H1 (cell line): ENCODE results near the gene LYVE1. TPM values are rescaled to one million over a fixed set of nuclear protein-coding genes. Genes with fewer than 3 reads are reported as not detected.

ENCODE experiments used
- BCL11A ChIP-seq, 2 experiments: IDR thresholded peaks; one replicate each; pipeline ENCODE4 v1.6.1; 2011; ENCODE audit warnings: low read depth in 2 of 2, low read length in 2 of 2, mild to moderate bottlenecking in 2 of 2
- CEBPB ChIP-seq: IDR thresholded peaks from 2 replicates; pipeline ENCODE4 v1.6.1; 2012; ENCODE audit warnings: low read depth, low read length
- CHD7 ChIP-seq: fragments of 300-600 bp; sonication (generic); IDR thresholded peaks from 2 replicates; pipeline ENCODE4 v1.7.1; 2012; ENCODE audit warnings: low read length, moderate library complexity, mild to moderate bottlenecking, inconsistent platforms; ENCODE audit not compliant: insufficient replicate concordance
- CTBP2 ChIP-seq: IDR thresholded peaks from 2 replicates; pipeline ENCODE4 v1.7.0; 2011; ENCODE audit warnings: borderline replicate concordance, mild to moderate bottlenecking, moderate library complexity, mixed read lengths, low read length; ENCODE audit not compliant: insufficient read depth, insufficient read length
- NANOG ChIP-seq: IDR thresholded peaks from 2 replicates; pipeline ENCODE4 v1.6.1; 2011; ENCODE audit warnings: low read length, low read depth, mild to moderate bottlenecking, inconsistent platforms; ENCODE audit not compliant: insufficient read depth, poor library complexity, severe bottlenecking
- NRF1 ChIP-seq: IDR thresholded peaks from 2 replicates; pipeline ENCODE4 v1.6.1; 2011; ENCODE audit warnings: mild to moderate bottlenecking, low read depth, low read length, improper control_type of control experiment
- RXRA ChIP-seq: IDR thresholded peaks from 2 replicates; pipeline ENCODE4 v1.6.1; 2011; ENCODE audit warnings: low read depth, mild to moderate bottlenecking, low read length, moderate library complexity; ENCODE audit not compliant: insufficient read depth
- SIRT6 ChIP-seq: IDR thresholded peaks from one replicate; pipeline ENCODE4 v1.7.1; 2012; ENCODE audit warnings: low read length, inconsistent platforms
- SRF ChIP-seq: IDR thresholded peaks from 2 replicates; pipeline ENCODE4 v1.6.1; 2011; ENCODE audit warnings: mild to moderate bottlenecking, low read depth, low read length, moderate library complexity
- polyA plus RNA-seq, 7 experiments: library from polyadenylated mRNA; depleted of rRNA in 3 of 7; stranded (reverse) in 5 of 7; unstranded in 2 of 7; fragments of >200 nt in 5 of 7; fragments of 200-250 nt in 2 of 7; gene quantifications; 1 replicate in 5 of 7; 2 replicates in 1 of 7; 4 replicates in 1 of 7; pipeline versions ENCODE4 v1.2.1 to v1.2.3, GENCODE V29; 2011 to 2013; ENCODE audit warnings: missing spikeins in 2 of 7, mixed read lengths in 2 of 7
- total RNA-seq: library from RNA; stranded (reverse); fragmentation: NEBNext Ultra II Directional; extraction: Animal tissue kit (Norgen Biotek cat#: 25700); gene quantifications from 2 replicates; pipeline ENCODE4 v1.2.1, GENCODE V29; 2021
- TF ChIP-seq, protein P1 (sequence below): IDR thresholded peaks from 2 replicates; pipeline ENCODE4 v1.6.1; 2012; ENCODE audit warnings: low read length, inconsistent platforms

Gene LYVE1
- total and polyA plus RNA-seq, 2 of the 8 experiments (the other 6 are each of a cell fraction or from before 2014, with no cell fraction given) = 0.09 TPM; not detected in 1

DNA sequence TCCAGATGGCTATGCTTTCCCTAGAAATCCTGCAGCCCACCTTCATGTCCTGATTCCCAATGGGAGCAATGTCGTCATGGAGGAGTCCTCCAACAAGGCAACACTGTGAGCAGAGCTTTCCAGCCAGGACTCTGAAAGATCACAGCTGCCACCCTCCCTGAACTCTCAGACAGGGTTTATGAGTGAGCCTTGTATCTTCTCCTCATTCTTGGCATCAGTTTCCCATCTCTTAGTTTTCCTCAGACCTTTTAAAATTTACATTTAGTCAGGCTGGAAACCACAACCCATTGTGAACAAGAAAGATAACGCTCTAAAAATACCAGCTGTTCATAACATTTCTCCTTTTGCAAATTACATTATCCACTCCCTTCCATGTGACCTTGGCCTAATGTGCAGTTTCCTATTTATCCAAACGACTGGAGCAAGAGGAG, 15.6 kb upstream of the LYVE1 start (continued):
- TF ChIP-seq CHD7 (no peak), NANOG (no peak), SIRT6 (no peak), BCL11A (IDR thresholded peaks at IDR 0.05; ENCODE audit: low read depth in 2 of 2, low read length in 2 of 2) (no peak), RXRA (no peak), NRF1 (no peak), CEBPB (no peak), SRF (no peak), CTBP2 (no peak)
- TF ChIP-seq, protein P1, sequence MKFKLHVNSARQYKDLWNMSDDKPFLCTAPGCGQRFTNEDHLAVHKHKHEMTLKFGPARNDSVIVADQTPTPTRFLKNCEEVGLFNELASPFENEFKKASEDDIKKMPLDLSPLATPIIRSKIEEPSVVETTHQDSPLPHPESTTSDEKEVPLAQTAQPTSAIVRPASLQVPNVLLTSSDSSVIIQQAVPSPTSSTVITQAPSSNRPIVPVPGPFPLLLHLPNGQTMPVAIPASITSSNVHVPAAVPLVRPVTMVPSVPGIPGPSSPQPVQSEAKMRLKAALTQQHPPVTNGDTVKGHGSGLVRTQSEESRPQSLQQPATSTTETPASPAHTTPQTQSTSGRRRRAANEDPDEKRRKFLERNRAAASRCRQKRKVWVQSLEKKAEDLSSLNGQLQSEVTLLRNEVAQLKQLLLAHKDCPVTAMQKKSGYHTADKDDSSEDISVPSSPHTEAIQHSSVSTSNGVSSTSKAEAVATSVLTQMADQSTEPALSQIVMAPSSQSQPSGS = no peak
